ENCODE results near the gene PRCC.

Gene PRCC

GRCh38 chr1:156727492-156727891 is 39.8 kb upstream of the PRCC start:
- peak overlapping the region; percentile 85 to 94 (median 91) for H3K27ac Mint-ChIP-seq
- TF ChIP-seq, protein P1, sequence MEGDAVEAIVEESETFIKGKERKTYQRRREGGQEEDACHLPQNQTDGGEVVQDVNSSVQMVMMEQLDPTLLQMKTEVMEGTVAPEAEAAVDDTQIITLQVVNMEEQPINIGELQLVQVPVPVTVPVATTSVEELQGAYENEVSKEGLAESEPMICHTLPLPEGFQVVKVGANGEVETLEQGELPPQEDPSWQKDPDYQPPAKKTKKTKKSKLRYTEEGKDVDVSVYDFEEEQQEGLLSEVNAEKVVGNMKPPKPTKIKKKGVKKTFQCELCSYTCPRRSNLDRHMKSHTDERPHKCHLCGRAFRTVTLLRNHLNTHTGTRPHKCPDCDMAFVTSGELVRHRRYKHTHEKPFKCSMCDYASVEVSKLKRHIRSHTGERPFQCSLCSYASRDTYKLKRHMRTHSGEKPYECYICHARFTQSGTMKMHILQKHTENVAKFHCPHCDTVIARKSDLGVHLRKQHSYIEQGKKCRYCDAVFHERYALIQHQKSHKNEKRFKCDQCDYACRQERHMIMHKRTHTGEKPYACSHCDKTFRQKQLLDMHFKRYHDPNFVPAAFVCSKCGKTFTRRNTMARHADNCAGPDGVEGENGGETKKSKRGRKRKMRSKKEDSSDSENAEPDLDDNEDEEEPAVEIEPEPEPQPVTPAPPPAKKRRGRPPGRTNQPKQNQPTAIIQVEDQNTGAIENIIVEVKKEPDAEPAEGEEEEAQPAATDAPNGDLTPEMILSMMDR (IDR thresholded peaks at IDR 0.05; ENCODE audit: unreplicated experiment in 3 of 3) = no peak
- H3K36me3 Mint-ChIP-seq (ENCODE audit: low read depth) = peaks cover 21% of the 10 kb centered on the region
- H3K9me3 Mint-ChIP-seq = no peaks in the 10 kb centered on the region
- no peak overlapping the region for H3K4me3 Mint-ChIP-seq
- peaks cover 23% of the 10 kb centered on the region for H3K4me1 Mint-ChIP-seq
- no peaks in the 10 kb centered on the region for H3K27me3 Mint-ChIP-seq (ENCODE audit: low read depth)

DNA sequence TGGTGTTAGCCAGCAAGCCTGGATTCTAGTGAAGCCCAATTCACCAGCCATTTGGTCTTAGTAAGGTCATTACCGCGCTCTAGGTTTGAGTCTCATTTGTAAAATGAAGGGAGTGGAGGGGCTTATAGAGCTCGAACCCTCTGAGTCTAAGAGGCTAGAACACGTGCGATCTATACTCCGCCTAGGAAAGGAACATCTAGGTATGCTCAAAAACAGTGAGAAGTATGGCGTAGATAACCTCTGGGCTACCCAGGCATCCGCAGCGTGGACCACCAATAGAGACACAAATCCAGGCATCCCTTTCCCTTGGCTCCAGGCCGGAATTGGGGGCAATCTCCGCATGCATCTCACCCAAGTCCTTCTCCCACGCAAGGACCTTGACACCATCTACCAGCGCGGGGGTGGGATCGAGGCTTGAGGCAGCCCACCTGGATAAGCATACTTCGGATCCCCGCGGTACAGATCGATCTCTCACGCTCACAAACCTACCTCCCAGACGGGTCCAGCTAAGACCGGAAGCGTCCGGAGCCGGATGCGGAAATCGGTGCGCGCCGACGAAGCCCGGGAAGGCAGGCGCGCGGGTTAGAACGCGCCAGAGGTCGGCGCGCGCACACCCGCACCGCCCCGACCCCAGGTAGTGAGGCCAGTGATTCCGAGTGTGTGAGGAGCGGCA is 39.3 kb upstream of the PRCC start, which contains the start of gene METTL25B:
METTL25B (plus strand) TSS at position 544 of the 673 bp plus-strand sequence. CDS start 636 bp downstream, outside the sequence.
- H3K4me1 Mint-ChIP-seq = peaks cover 23% of the 10 kb centered on the region
- peak within 1 kb of the TSS; percentile 85 to 94 (median 91) for H3K27ac Mint-ChIP-seq
- no peaks in the 10 kb centered on the region for H3K27me3 Mint-ChIP-seq (ENCODE audit: low read depth)
- H3K36me3 Mint-ChIP-seq (ENCODE audit: low read depth) = peaks cover 19% of the 10 kb centered on the region
- H3K4me3 Mint-ChIP-seq = no peak within 1 kb of the TSS
- TF ChIP-seq, protein P1 (IDR thresholded peaks at IDR 0.05; ENCODE audit: unreplicated experiment in 3 of 3) = no peak
- H3K9me3 Mint-ChIP-seq = no peaks in the 10 kb centered on the region

DNA sequence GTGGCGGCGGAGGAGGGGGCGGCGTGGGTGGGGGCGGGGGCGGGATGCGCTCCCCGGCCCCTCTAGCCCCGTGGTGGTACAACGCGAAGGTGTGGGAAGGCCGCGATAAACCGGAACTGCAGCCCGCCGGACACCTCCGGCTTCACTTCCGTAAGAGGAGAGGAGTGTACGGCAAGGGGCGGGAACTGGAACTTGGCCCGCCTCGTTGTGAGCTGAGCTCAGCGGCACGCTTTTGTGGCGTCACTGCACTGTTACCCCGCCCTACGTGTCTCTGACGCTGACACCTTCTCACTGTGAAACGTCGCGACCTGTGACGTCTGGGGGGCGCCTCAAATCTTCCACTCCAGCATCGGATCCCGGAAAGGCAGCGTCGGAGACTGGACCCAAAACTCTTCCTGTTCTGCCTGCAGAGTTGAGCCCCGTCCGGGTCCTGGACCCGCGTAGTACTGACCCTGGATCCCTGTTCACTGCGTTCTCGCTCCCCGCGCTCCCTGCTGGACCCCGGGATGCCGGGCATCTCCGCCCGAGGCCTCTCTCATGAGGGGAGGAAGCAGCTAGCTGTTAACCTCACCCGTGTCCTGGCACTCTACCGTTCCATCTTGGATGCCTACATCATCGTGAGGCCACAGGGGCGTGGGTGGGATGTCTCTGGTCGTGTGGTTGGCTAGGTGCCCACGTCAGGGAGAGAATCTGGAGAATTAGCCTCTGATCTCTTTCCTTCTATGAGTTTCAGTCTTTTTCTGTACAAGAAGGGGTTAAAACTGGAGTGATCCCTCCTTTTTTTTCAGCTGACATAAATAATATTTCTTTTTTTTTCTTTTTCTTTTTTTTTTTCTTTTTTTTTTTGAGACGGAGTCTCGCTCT is 38.5 kb upstream of the PRCC start, which contains the start of gene ISG20L2:
ISG20L2 (minus strand) TSS at position 168 of the 864 bp plus-strand sequence. CDS start 1,114 bp downstream, outside the sequence.
- H3K27ac Mint-ChIP-seq = peak within 1 kb of the TSS; percentile 85 to 94 (median 91)
- TF ChIP-seq, protein P1 (IDR thresholded peaks at IDR 0.05; ENCODE audit: unreplicated experiment in 3 of 3) = no peak
- H3K4me1 Mint-ChIP-seq = peaks cover 23% of the 10 kb centered on the region

DNA sequence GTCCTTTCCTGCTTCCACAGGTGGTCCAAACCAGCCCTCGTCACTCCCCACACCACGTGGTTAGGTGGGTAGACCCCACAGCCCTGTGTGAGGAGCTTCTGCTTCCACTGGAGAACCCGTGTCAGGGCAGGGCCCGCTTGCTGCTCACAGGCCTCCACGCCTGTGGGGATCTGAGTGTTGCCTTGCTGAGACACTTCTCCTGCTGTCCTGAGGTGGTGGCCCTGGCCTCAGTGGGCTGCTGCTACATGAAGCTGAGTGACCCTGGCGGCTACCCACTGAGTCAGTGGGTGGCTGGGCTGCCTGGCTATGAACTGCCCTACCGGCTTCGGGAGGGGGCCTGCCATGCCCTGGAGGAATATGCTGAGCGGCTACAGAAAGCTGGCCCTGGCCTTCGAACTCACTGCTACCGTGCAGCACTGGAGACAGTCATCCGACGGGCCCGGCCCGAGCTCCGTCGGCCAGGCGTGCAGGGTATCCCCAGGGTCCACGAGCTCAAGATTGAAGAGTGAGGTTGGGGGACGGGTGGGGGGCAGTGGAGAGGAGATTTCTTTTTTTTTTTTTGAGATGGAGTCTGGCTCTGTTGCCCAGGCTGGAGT is 33.2 kb upstream of the PRCC start:
- Mint-ChIP-seq H3K9me3 (no peaks in the 10 kb centered on the region), H3K27me3 (ENCODE audit: low read depth) (no peaks in the 10 kb centered on the region), H3K36me3 (ENCODE audit: low read depth) (peaks cover 11% of the 10 kb centered on the region), H3K4me1 (peaks cover 15% of the 10 kb centered on the region), H3K4me3 (no peak overlapping the region), H3K27ac (no peak overlapping the region)
- TF ChIP-seq, protein P1 (IDR thresholded peaks at IDR 0.05; ENCODE audit: unreplicated experiment in 3 of 3) = no peak

More for the DNA sequence above, 38.5 kb upstream of the PRCC start, which contains the start of gene ISG20L2:
- no peaks in the 10 kb centered on the region for H3K9me3 Mint-ChIP-seq
- H3K4me3 Mint-ChIP-seq = no peak within 1 kb of the TSS
- no peaks in the 10 kb centered on the region for H3K27me3 Mint-ChIP-seq (ENCODE audit: low read depth)
- peaks cover 14% of the 10 kb centered on the region for H3K36me3 Mint-ChIP-seq (ENCODE audit: low read depth)

- Mint-ChIP-seq H3K27me3 (ENCODE audit: low read depth) (no peaks in the 10 kb centered on the region), H3K4me1 (peaks cover 28% of the 10 kb centered on the region), H3K9me3 (no peaks in the 10 kb centered on the region), H3K36me3 (ENCODE audit: low read depth) (peaks cover 20% of the 10 kb centered on the region), H3K27ac (peak overlapping the region in 1 of 3 experiments; percentile 40), H3K4me3 (peak overlapping the region; percentile 50 to 85 (median 74))
- TF ChIP-seq, protein P1 (IDR thresholded peaks at IDR 0.05; ENCODE audit: unreplicated experiment in 3 of 3) = no peak
Observed at GRCh38 chr1:156738407-156738806, 28.9 kb upstream of the PRCC start.

Data from nephron (organoid).